ENCODE data around the gene TP53BP1.

The TP53BP1 gene

GRCh38 chr15:43441316-43441715, 51.6 kb downstream of the TP53BP1 start:
- H3K36me3 ChIP-seq (ENCODE audit: low read depth) = peaks cover 68% of the 10 kb centered on the region

GRCh38 chr15:43440721-43441281, 52.2 kb downstream of the TP53BP1 start:
- no peak overlapping the region for H3K4me3 ChIP-seq (ENCODE audit: severe bottlenecking)
- peaks cover 10% of the 10 kb centered on the region for H3K4me1 ChIP-seq (ENCODE audit: insufficient read depth, poor library complexity, severe bottlenecking)
- H3K27ac ChIP-seq (ENCODE audit: poor library complexity, severe bottlenecking) = peak overlapping the region; percentile 44
- DNase-seq (ENCODE audit: low spot score) = no peak
- H3K9me3 ChIP-seq (ENCODE audit: severe bottlenecking) = no peaks in the 10 kb centered on the region
- H3K36me3 ChIP-seq (ENCODE audit: low read depth) = peaks cover 63% of the 10 kb centered on the region
- ATAC-seq (ENCODE audit: low read depth) = peak; percentile 98
- TF ChIP-seq CTCF (IDR thresholded peaks at IDR 0.05; ENCODE audit: poor library complexity, severe bottlenecking) = peak; percentile 95
- H3K27me3 ChIP-seq (ENCODE audit: insufficient read depth, poor library complexity, severe bottlenecking) = no peaks in the 10 kb centered on the region

More at GRCh38 chr15:43441316-43441715, 51.6 kb downstream of the TP53BP1 start:
- no peak for TF ChIP-seq CTCF (IDR thresholded peaks at IDR 0.05; ENCODE audit: poor library complexity, severe bottlenecking)
- Histone ChIP-seq H3K27me3 (ENCODE audit: insufficient read depth, poor library complexity, severe bottlenecking) (no peaks in the 10 kb centered on the region), H3K9me3 (ENCODE audit: severe bottlenecking) (no peaks in the 10 kb centered on the region), H3K27ac (ENCODE audit: poor library complexity, severe bottlenecking) (peak overlapping the region; percentile 44), H3K4me1 (ENCODE audit: insufficient read depth, poor library complexity, severe bottlenecking) (peaks cover 10% of the 10 kb centered on the region), H3K4me3 (ENCODE audit: severe bottlenecking) (no peak overlapping the region)
- ATAC-seq (ENCODE audit: low read depth) (no peak), DNase-seq (ENCODE audit: low spot score) (no peak)

- Histone ChIP-seq H3K4me1 (ENCODE audit: insufficient read depth, poor library complexity, severe bottlenecking) (peaks cover 10% of the 10 kb centered on the region), H3K4me3 (ENCODE audit: severe bottlenecking) (no peak overlapping the region), H3K9me3 (ENCODE audit: severe bottlenecking) (no peaks in the 10 kb centered on the region), H3K27me3 (ENCODE audit: insufficient read depth, poor library complexity, severe bottlenecking) (no peaks in the 10 kb centered on the region), H3K36me3 (ENCODE audit: low read depth) (peaks cover 56% of the 10 kb centered on the region), H3K27ac (ENCODE audit: poor library complexity, severe bottlenecking) (no peak overlapping the region)
- no peak for DNase-seq (ENCODE audit: low spot score)
- ATAC-seq (ENCODE audit: low read depth) = no peak
- no peak for TF ChIP-seq CTCF (IDR thresholded peaks at IDR 0.05; ENCODE audit: poor library complexity, severe bottlenecking)
These were observed 53.7 kb downstream of the TP53BP1 start for GRCh38 chr15:43439268-43439667.

- no peak overlapping the region for H3K27ac ChIP-seq (ENCODE audit: poor library complexity, severe bottlenecking)
- TF ChIP-seq CTCF (IDR thresholded peaks at IDR 0.05; ENCODE audit: poor library complexity, severe bottlenecking) = no peak
These were observed 56.6 kb downstream of the TP53BP1 start for GRCh38 chr15:43436395-43436794.

GRCh38 chr15:43434446-43434845, 58.5 kb downstream of the TP53BP1 start:
- no peaks in the 10 kb centered on the region for H3K9me3 ChIP-seq (ENCODE audit: severe bottlenecking)
- no peaks in the 10 kb centered on the region for H3K4me1 ChIP-seq (ENCODE audit: insufficient read depth, poor library complexity, severe bottlenecking)
- H3K27me3 ChIP-seq (ENCODE audit: insufficient read depth, poor library complexity, severe bottlenecking) = no peaks in the 10 kb centered on the region
- DNase-seq (ENCODE audit: low spot score) (no peak), ATAC-seq (ENCODE audit: low read depth) (no peak)
- H3K27ac ChIP-seq (ENCODE audit: poor library complexity, severe bottlenecking) = no peak overlapping the region
- H3K4me3 ChIP-seq (ENCODE audit: severe bottlenecking) = no peak overlapping the region
- H3K36me3 ChIP-seq (ENCODE audit: low read depth) = peaks cover 77% of the 10 kb centered on the region
- TF ChIP-seq CTCF (IDR thresholded peaks at IDR 0.05; ENCODE audit: poor library complexity, severe bottlenecking) = no peak

More at GRCh38 chr15:43436395-43436794, 56.6 kb downstream of the TP53BP1 start:
- DNase-seq (ENCODE audit: low spot score) (no peak), ATAC-seq (ENCODE audit: low read depth) (no peak)
- Histone ChIP-seq H3K4me1 (ENCODE audit: insufficient read depth, poor library complexity, severe bottlenecking) (peaks cover 6% of the 10 kb centered on the region), H3K4me3 (ENCODE audit: severe bottlenecking) (no peak overlapping the region), H3K27me3 (ENCODE audit: insufficient read depth, poor library complexity, severe bottlenecking) (no peaks in the 10 kb centered on the region), H3K9me3 (ENCODE audit: severe bottlenecking) (no peaks in the 10 kb centered on the region), H3K36me3 (ENCODE audit: low read depth) (peaks cover 75% of the 10 kb centered on the region)

Measured in RWPE2 (cell line).